IPS-20b (cell line): ENCODE results near the gene PLA2G4E.

Source experiments
- H3K27ac ChIP-seq: one replicate; pipeline ENCODE4 v1.5.1; 2013; ENCODE audit warnings: low read length
- H3K27me3 ChIP-seq: 2 replicates; pipeline ENCODE4 v1.6.1; 2013; ENCODE audit warnings: mild to moderate bottlenecking, low read length, inconsistent platforms; ENCODE audit not compliant: insufficient read depth
- H3K36me3 ChIP-seq: 2 replicates; pipeline ENCODE4 v1.6.1; 2013; ENCODE audit warnings: low read depth, mild to moderate bottlenecking, inconsistent platforms, low read length, moderate library complexity; ENCODE audit not compliant: insufficient read depth
- H3K4me1 ChIP-seq: 2 replicates; pipeline ENCODE4 v1.6.1; 2013; ENCODE audit warnings: mild to moderate bottlenecking, control low read depth, inconsistent platforms, low read length, moderate library complexity; ENCODE audit not compliant: insufficient read depth
- H3K4me3 ChIP-seq: 2 replicates; pipeline ENCODE4 v1.5.1; 2013; ENCODE audit warnings: mild to moderate bottlenecking, low read length, inconsistent platforms
- H3K9ac ChIP-seq: 2 replicates; pipeline ENCODE4 v1.6.1; 2013; ENCODE audit warnings: low read depth, mild to moderate bottlenecking, inconsistent platforms, low read length, moderate library complexity
- H3K9me3 ChIP-seq: 2 replicates; pipeline ENCODE4 v1.6.1; 2013; ENCODE audit warnings: mild to moderate bottlenecking, low read depth, low read length, inconsistent platforms; ENCODE audit not compliant: insufficient read depth

The PLA2G4E gene

DNA sequence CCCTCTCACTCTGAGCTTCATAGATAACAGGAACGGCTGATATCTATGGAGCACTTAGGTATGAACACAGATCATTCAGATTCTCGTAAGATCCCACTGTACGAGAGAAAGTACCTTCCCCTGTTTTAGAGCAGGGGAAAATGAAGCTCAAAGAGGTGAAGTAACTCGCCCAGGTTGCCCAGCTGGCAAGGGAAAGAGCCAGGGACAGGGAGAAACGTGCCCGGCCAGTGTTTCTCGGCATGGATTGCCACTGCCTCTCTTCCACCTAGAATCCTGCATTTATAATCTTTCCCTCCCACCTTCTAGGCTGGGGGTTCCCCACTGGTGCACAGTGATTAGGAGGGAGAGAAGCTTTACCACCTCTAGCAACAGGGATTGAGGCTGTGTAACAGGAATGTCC lies 87.5 kb downstream of the PLA2G4E start:
- H3K4me1 ChIP-seq: peaks cover 9% of the 10 kb centered on the region; the same call in 1 of the 2 replicates
- no peak overlapping the region for H3K9ac ChIP-seq
- no peaks in the 10 kb centered on the region for H3K27me3 ChIP-seq
- H3K36me3 ChIP-seq: peaks cover 10% of the 10 kb centered on the region; the same call in 1 of the 2 replicates
- no peaks in the 10 kb centered on the region for H3K9me3 ChIP-seq
- no peak overlapping the region for H3K27ac ChIP-seq
- H3K4me3 ChIP-seq: no peak overlapping the region

DNA sequence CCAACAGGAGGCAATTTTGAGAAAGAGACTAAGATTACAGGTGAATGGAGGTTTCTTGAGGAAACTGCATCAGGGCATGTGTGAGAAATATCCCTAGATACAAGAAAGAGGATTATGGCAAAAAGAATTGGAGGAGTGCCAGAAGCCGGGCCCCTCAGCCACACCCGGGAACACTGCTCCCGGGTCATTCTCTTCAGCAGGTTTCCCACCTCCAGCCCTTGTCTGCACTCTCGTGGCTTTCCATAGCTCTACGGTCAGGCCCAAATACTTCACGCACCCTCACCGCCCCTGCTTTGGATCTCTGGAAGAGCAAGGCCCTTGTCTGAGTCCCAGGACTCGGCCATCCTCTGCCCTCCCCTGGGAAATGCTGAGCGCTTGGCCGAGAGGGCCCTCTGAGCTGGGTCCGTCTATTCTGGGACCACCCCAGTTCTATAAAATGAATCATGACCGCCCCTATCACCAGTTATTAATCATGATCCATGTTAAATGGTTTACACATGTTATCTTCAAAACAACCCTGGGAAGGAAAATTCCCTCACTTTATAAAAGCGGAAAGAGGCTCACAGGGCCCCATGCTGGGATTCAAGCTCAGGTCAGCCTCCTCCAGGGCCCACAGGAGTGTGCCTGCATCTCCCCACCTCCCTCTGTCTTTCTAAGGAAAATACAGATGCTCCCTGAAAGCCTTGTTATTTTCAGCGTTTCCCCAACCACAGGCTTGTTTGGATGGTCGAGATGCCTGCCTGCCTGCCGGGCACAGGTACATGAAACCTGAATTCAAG lies 88.1 kb downstream of the PLA2G4E start:
- Histone ChIP-seq H3K9ac (no peak overlapping the region), H3K4me1 (peaks cover 9% of the 10 kb centered on the region; the same call in 1 of the 2 replicates), H3K27me3 (no peaks in the 10 kb centered on the region), H3K9me3 (no peaks in the 10 kb centered on the region), H3K4me3 (no peak overlapping the region), H3K36me3 (peaks cover 6% of the 10 kb centered on the region; the same call in 1 of the 2 replicates), H3K27ac (no peak overlapping the region)

DNA sequence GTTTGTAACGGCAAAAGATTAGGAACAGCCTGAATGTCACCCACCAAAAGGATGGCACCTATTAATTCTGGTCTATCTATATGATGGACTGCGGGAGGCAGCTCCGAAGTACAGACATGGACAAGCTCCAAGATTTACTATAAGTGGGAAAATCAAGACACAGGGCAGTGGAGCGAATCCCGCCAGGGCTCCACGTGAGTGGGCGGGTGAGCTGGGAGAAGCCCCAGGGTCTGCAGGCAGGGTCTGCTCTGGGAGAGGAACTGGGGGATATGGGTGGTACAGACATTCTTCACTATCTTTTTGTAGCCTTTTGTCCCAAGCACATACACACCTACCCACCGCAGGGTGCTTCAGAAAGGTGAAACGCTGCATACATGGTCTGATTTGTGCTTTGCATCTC lies 88.7 kb downstream of the PLA2G4E start:
- no peaks in the 10 kb centered on the region for H3K9me3 ChIP-seq
- H3K27me3 ChIP-seq: no peaks in the 10 kb centered on the region
- no peak overlapping the region for H3K4me3 ChIP-seq
- no peak overlapping the region for H3K9ac ChIP-seq
- peaks cover 9% of the 10 kb centered on the region; the same call in 1 of the 2 replicates for H3K4me1 ChIP-seq
- H3K36me3 ChIP-seq: peaks cover 6% of the 10 kb centered on the region; the same call in 1 of the 2 replicates
- H3K27ac ChIP-seq: no peak overlapping the region
